ENCODE data around the gene RHOV. TPM values are rescaled to one million over a fixed set of nuclear protein-coding genes. Genes with fewer than 3 reads are reported as not detected.

RHOV gene
- total RNA-seq, 4 donors from 2014 or later = 0.76 TPM; not detected in 3

- Histone ChIP-seq H3K36me3 (no peaks in the 10 kb centered on the region), H3K9me3 (no peaks in the 10 kb centered on the region), H3K4me1 (peaks cover 0 to 5% of the 10 kb centered on the region in 2 donors), H3K4me3 (no peak overlapping the region), H3K27me3 (no peaks in the 10 kb centered on the region), H3K27ac (peak overlapping the region in 1 of 2 donors; percentile 79)
- intact Hi-C loops (cut with DNase I; ENCODE audit: low total_unique reads) = loop anchor here (10.0 kb wide), 1 partner anchor 117 kb away; no protein-coding TSS in a partner anchor
- no peak for TF ChIP-seq CTCF (IDR thresholded peaks at IDR 0.05)
- TF ChIP-seq POLR2A (IDR thresholded peaks at IDR 0.05) = no peak
- DNase-seq = no peak
Measured at GRCh38 chr15:40908095-40908494, 34.1 kb upstream of the RHOV start.

GRCh38 chr15:40906991-40907802 lies 33.2 kb upstream of the RHOV start:
- H3K4me1 ChIP-seq = peaks cover 0 to 5% of the 10 kb centered on the region in 2 donors
- no peaks in the 10 kb centered on the region for H3K27me3 ChIP-seq
- H3K27ac ChIP-seq = peak overlapping the region; percentile 77 to 79
- intact Hi-C loops (cut with DNase I; ENCODE audit: low total_unique reads) = loop anchor here (10.0 kb wide), 1 partner anchor 118 kb away; no protein-coding TSS in a partner anchor
- peak in 1 of 2 donors; percentile 23 for TF ChIP-seq POLR2A (IDR thresholded peaks at IDR 0.05)
- TF ChIP-seq CTCF (IDR thresholded peaks at IDR 0.05) = no peak
- peak in 1 of 2 donors; percentile 61 for DNase-seq
- H3K4me3 ChIP-seq = peak overlapping the region; percentile 21 to 38
- no peaks in the 10 kb centered on the region for H3K36me3 ChIP-seq
- no peaks in the 10 kb centered on the region for H3K9me3 ChIP-seq

GRCh38 chr15:40906091-40906990 lies 32.3 kb upstream of the RHOV start:
- intact Hi-C loops (cut with DNase I; ENCODE audit: low total_unique reads) = loop anchor here (10.0 kb wide), 1 partner anchor 118 kb away; no protein-coding TSS in a partner anchor
- Histone ChIP-seq H3K4me1 (peaks cover 0 to 5% of the 10 kb centered on the region in 2 donors), H3K4me3 (peak overlapping the region; percentile 21 to 38), H3K36me3 (no peaks in the 10 kb centered on the region), H3K27me3 (no peaks in the 10 kb centered on the region), H3K9me3 (no peaks in the 10 kb centered on the region), H3K27ac (peak overlapping the region; percentile 77 to 79)
- TF ChIP-seq POLR2A (IDR thresholded peaks at IDR 0.05) (peak in 1 of 2 donors; percentile 43), CTCF (IDR thresholded peaks at IDR 0.05) (peak; percentile 72 to 88 (median 81))
- DNase-seq = peak; percentile 88 to 90

GRCh38 chr15:40904552-40905201 lies 30.6 kb upstream of the RHOV start:
- TF ChIP-seq CTCF (IDR thresholded peaks at IDR 0.05) = no peak
- TF ChIP-seq POLR2A (IDR thresholded peaks at IDR 0.05) = no peak
- intact Hi-C loops (cut with DNase I; ENCODE audit: low total_unique reads) = loop anchor here (5.0 to 10.0 kb wide), 2 partner anchors 120 to 283 kb away; no protein-coding TSS in a partner anchor
- no peak for DNase-seq
- Histone ChIP-seq H3K27me3 (no peaks in the 10 kb centered on the region), H3K9me3 (no peaks in the 10 kb centered on the region), H3K36me3 (no peaks in the 10 kb centered on the region), H3K4me3 (no peak overlapping the region), H3K27ac (no peak overlapping the region), H3K4me1 (peaks cover 0 to 5% of the 10 kb centered on the region in 2 donors)
